ENCODE measurements around the gene CTNNA3.

Gene CTNNA3

GRCh38 chr10:67666416-67667034 is 29.5 kb downstream of the CTNNA3 start:
- DNase-seq (ENCODE audit: insufficient read length, low spot score) (no peak), FAIRE-seq (no peak)

- DNase-seq (ENCODE audit: insufficient read length, low spot score) (no peak), FAIRE-seq (no peak)
Measured at GRCh38 chr10:67665491-67665890, 30.5 kb downstream of the CTNNA3 start.

GRCh38 chr10:67664942-67665341 is 31.1 kb downstream of the CTNNA3 start:
- FAIRE-seq (no peak), DNase-seq (ENCODE audit: insufficient read length, low spot score) (no peak)

GRCh38 chr10:67663449-67664087 is 32.4 kb downstream of the CTNNA3 start:
- DNase-seq (ENCODE audit: insufficient read length, low spot score) (no peak), FAIRE-seq (no peak)

- no peak for DNase-seq (ENCODE audit: insufficient read length, low spot score)
- FAIRE-seq: no peak
Measured at GRCh38 chr10:67662415-67662814, 33.6 kb downstream of the CTNNA3 start.

- DNase-seq (ENCODE audit: insufficient read length, low spot score) (no peak), FAIRE-seq (no peak)
Measured at GRCh38 chr10:67659497-67659896, 36.5 kb downstream of the CTNNA3 start.

GRCh38 chr10:67657775-67658174 is 38.2 kb downstream of the CTNNA3 start:
- FAIRE-seq: no peak
- no peak for DNase-seq (ENCODE audit: insufficient read length, low spot score)

GRCh38 chr10:67650558-67650957 is 45.4 kb downstream of the CTNNA3 start:
- no peak for FAIRE-seq
- DNase-seq (ENCODE audit: insufficient read length, low spot score): no peak

GRCh38 chr10:67648613-67649229 is 47.3 kb downstream of the CTNNA3 start:
- no peak for FAIRE-seq
- DNase-seq (ENCODE audit: insufficient read length, low spot score): no peak

GRCh38 chr10:67630904-67631303 is 65.1 kb downstream of the CTNNA3 start:
- FAIRE-seq: no peak

GRCh38 chr10:67629461-67629971 is 66.5 kb downstream of the CTNNA3 start:
- no peak for DNase-seq (ENCODE audit: insufficient read length, low spot score)
- FAIRE-seq: no peak

More at GRCh38 chr10:67630904-67631303, 65.1 kb downstream of the CTNNA3 start:
- DNase-seq (ENCODE audit: insufficient read length, low spot score): no peak

- FAIRE-seq (no peak), DNase-seq (ENCODE audit: insufficient read length, low spot score) (no peak)
Measured at GRCh38 chr10:67622984-67623383, 73.0 kb downstream of the CTNNA3 start.

GRCh38 chr10:67622511-67622910 is 73.5 kb downstream of the CTNNA3 start:
- FAIRE-seq: no peak
- no peak for DNase-seq (ENCODE audit: insufficient read length, low spot score)

- FAIRE-seq (no peak), DNase-seq (ENCODE audit: insufficient read length, low spot score) (no peak)
Measured at GRCh38 chr10:67621834-67622233, 74.2 kb downstream of the CTNNA3 start.

GRCh38 chr10:67618116-67618515 is 77.9 kb downstream of the CTNNA3 start:
- DNase-seq (ENCODE audit: insufficient read length, low spot score) (no peak), FAIRE-seq (no peak)

- DNase-seq (ENCODE audit: insufficient read length, low spot score) (no peak), FAIRE-seq (peak; percentile 31)
Measured at GRCh38 chr10:67612577-67613537, 83.1 kb downstream of the CTNNA3 start.

- FAIRE-seq: no peak
- no peak for DNase-seq (ENCODE audit: insufficient read length, low spot score)
Measured at GRCh38 chr10:67612176-67612575, 83.8 kb downstream of the CTNNA3 start.

- FAIRE-seq: no peak
- no peak for DNase-seq (ENCODE audit: insufficient read length, low spot score)
Measured at GRCh38 chr10:67609996-67610793, 85.8 kb downstream of the CTNNA3 start.

- FAIRE-seq: no peak
- DNase-seq (ENCODE audit: insufficient read length, low spot score): no peak
Measured at GRCh38 chr10:67608001-67608400, 88.0 kb downstream of the CTNNA3 start.

GRCh38 chr10:67607472-67607871 is 88.5 kb downstream of the CTNNA3 start:
- FAIRE-seq (peak; percentile 51), DNase-seq (ENCODE audit: insufficient read length, low spot score) (no peak)

All from GM19239 (cell line).